Measurements from ENCODE around the gene SLC13A2. TPM values are rescaled to one million over a fixed set of nuclear protein-coding genes. Genes with fewer than 3 reads are reported as not detected.

The SLC13A2 gene
- total and polyA plus RNA-seq, 2 of the 4 experiments (the other 2 are of a cell fraction), result not detected

- Histone ChIP-seq H3K23ac (ENCODE audit: low read depth, low read length) (no peak overlapping the region), H3K27me3 (ENCODE audit: control insufficient read depth, insufficient read depth, low read length) (peaks cover 78% of the 10 kb centered on the region), H3K9me3 (ENCODE audit: control insufficient read depth, insufficient read depth, low read length) (no peaks in the 10 kb centered on the region), H3K27ac (ENCODE audit: insufficient read depth, low read length) (no peak overlapping the region), H2BK15ac (ENCODE audit: low read depth, low read length) (no peak overlapping the region), H2AK5ac (ENCODE audit: low read depth, low read length) (no peak overlapping the region), H2BK20ac (ENCODE audit: low read depth, low read length) (no peak overlapping the region), H4K20me1 (ENCODE audit: insufficient read depth, low read length) (no peaks in the 10 kb centered on the region), H3K79me1 (ENCODE audit: low read depth in 1 of 2, low read length in 2 of 2) (no peaks in the 10 kb centered on the region), H3K14ac (replicated peaks; ENCODE audit: low read depth, low read length) (no peak overlapping the region), H3K9me1 (ENCODE audit: insufficient read depth, low read length) (0 out of 2 replicates have a peak, but pooled peaks cover 4% of the 10 kb centered on the region), H2BK120ac (ENCODE audit: low read depth, low read length) (no peak overlapping the region), H3K4ac (ENCODE audit: low read depth, low read length) (no peak overlapping the region), H3K4me3 (ENCODE audit: insufficient read depth, low read depth, low read length) (no peak overlapping the region), H3K4me1 (ENCODE audit: control insufficient read depth, insufficient read depth, low read length) (no peaks in the 10 kb centered on the region), H2AK9ac (replicated peaks; ENCODE audit: low read depth, low read length, poor library complexity) (no peak overlapping the region), H3K9ac (ENCODE audit: low read depth, low read length) (no peak overlapping the region), H4K5ac (ENCODE audit: low read depth, low read length) (no peak overlapping the region), H3K36me3 (ENCODE audit: control insufficient read depth, insufficient read depth, low read length) (no peaks in the 10 kb centered on the region), H3K18ac (ENCODE audit: low read depth, low read length) (no peak overlapping the region), H4K8ac (ENCODE audit: low read depth in 2 of 2, low read length in 2 of 2) (no peak overlapping the region), H2AFZ (replicated peaks; ENCODE audit: low read length, poor library complexity) (no peak overlapping the region), H2BK5ac (ENCODE audit: low read depth, low read length, poor library complexity, severe bottlenecking) (no peak overlapping the region), H3K4me2 (ENCODE audit: low read depth, low read length) (no peak overlapping the region), H3K56ac (ENCODE audit: extremely low read depth, insufficient read depth, low read length) (no peak overlapping the region), H4K91ac (ENCODE audit: insufficient read depth, low read depth, low read length) (no peak overlapping the region)
- no peak for DNase-seq
- no TSS peak for BruUV-seq (replicated peaks)
- in situ Hi-C loops (cut with MboI; ENCODE audit: low sequenced_read_pairs) (no loop called here), dilution Hi-C loops (cut with HindIII; ENCODE audit: low sequenced_read_pairs, unreplicated experiment) (no loop called here), intact Hi-C loops (cut with micrococcal nuclease) (no loop called here)
- ChIA-PET POLR2A (ENCODE audit: unreplicated experiment) (no interaction called here), CTCF (interaction anchor here (0.6 kb wide), 1 partner anchor 17 kb away, joined by 5 read pairs; no protein-coding TSS in a partner anchor)
- WGBS, 2 experiments (ENCODE audit: extremely low coverage in 2 of 2, insufficient read length in 1 of 2), result no CpG with 5 or more reads among the region's 3 CpGs
- no peak for TF ChIP-seq POLR2A (IDR thresholded peaks at IDR 0.05; ENCODE audit: low read depth, low read length)
- no peak for TF ChIP-seq RCOR1 (IDR thresholded peaks at IDR 0.05; ENCODE audit: insufficient replicate concordance, low read length)
- no peak for TF ChIP-seq FOS (IDR thresholded peaks at IDR 0.05; ENCODE audit: low read depth, low read length)
- TF ChIP-seq RAD21 (IDR thresholded peaks at IDR 0.05; ENCODE audit: low read length), result no peak
- TF ChIP-seq BHLHE40 (IDR thresholded peaks at IDR 0.05; ENCODE audit: low read depth, low read length), result no peak
- no peak for ATAC-seq (ENCODE audit: low read depth)
Observed at GRCh38 chr17:28503420-28503819, 30.0 kb downstream of the SLC13A2 start.
